A673 (cell line): ENCODE measurements around the gene SCGB1C1. TPM values are rescaled to one million over a fixed set of nuclear protein-coding genes. Genes with fewer than 3 reads are reported as not detected.

Experiments used
- BruUV-seq: library from RNA; stranded (reverse); fragments of 400-500 nt; replicated peaks from 2 replicates; lab custom pipeline; 2021; lab: Mats Ljungman, UMichigan
- CTCF ChIA-PET: fragments of 300-600 bp; sonication (Branson Sonifier 250); formaldehyde crosslinking; loops from one replicate; lab custom pipeline; 2022; ENCODE audit warnings: antibody characterized with exemption; lab: Charles Lee
- POLR2A ChIA-PET: fragments of 300-600 bp; sonication (Branson Sonifier 250); formaldehyde crosslinking; loops from one replicate; lab custom pipeline; 2022; ENCODE audit warnings: antibody characterized with exemption; ENCODE audit not compliant: low non-redundant PET; lab: Charles Lee
- DNase-seq: peaks from one replicate; pipeline ENCODE4 v3.0.0-alpha.2; 2015; ENCODE audit warnings: low spot score
- H3K27ac ChIP-seq: fragments of 200-600 bp; sonication (generic); 2 replicates; pipeline ENCODE4 v1.5.1; 2016; ENCODE audit warnings: mixed run types, low read depth, mild to moderate bottlenecking, mixed read lengths, antibody characterized with exemption, low read length; ENCODE audit not compliant: poor library complexity, severe bottlenecking
- H3K27me3 ChIP-seq: fragments of 200-600 bp; sonication (generic); replicated peaks from 2 replicates; pipeline ENCODE4 v1.6.1; 2017; ENCODE audit warnings: mixed run types, low read depth, mild to moderate bottlenecking, mixed read lengths, antibody characterized with exemption, low read length; ENCODE audit not compliant: insufficient read depth, poor library complexity
- H3K36me3 ChIP-seq: fragments of 200-600 bp; sonication (generic); 2 replicates; pipeline ENCODE4 v1.6.1; 2016; ENCODE audit warnings: mixed run types, mild to moderate bottlenecking, mixed read lengths, antibody characterized with exemption, low read length; ENCODE audit not compliant: insufficient read depth, poor library complexity, severe bottlenecking
- H3K4me1 ChIP-seq: fragments of 200-600 bp; sonication (generic); 2 replicates; pipeline ENCODE4 v1.6.1; 2017; ENCODE audit warnings: mixed run types, mild to moderate bottlenecking, mixed read lengths, antibody characterized with exemption, low read length; ENCODE audit not compliant: insufficient read depth, poor library complexity, severe bottlenecking
- H3K4me3 ChIP-seq: fragments of 200-600 bp; sonication (generic); 2 replicates; pipeline ENCODE4 v1.5.1; 2016; ENCODE audit warnings: low read depth, mixed run types, mild to moderate bottlenecking, mixed read lengths, low read length; ENCODE audit not compliant: poor library complexity, severe bottlenecking
- H3K9me3 ChIP-seq: fragments of 200-600 bp; sonication (generic); 2 replicates; pipeline ENCODE4 v1.6.1; 2016; ENCODE audit warnings: mixed run types, low read depth, mild to moderate bottlenecking, mixed read lengths, antibody characterized with exemption, low read length; ENCODE audit not compliant: poor library complexity, severe bottlenecking
- EZH2 ChIP-seq: fragments of 200-600 bp; sonication (generic); IDR thresholded peaks from 2 replicates; pipeline ENCODE4 v1.6.1; 2017; ENCODE audit warnings: borderline replicate concordance, low read depth, mild to moderate bottlenecking, mixed read lengths, antibody characterized with exemption, low read length; ENCODE audit not compliant: poor library complexity, severe bottlenecking
- intact Hi-C: fragments of 100-400 bp; cut with micrococcal nuclease; formaldehyde crosslinking; loops from one replicate; pipeline ENCODE4 v1.10.0; 2022; ENCODE audit not compliant: unreplicated experiment
- total RNA-seq: library from RNA; stranded (reverse); gene quantifications from 2 replicates; pipeline ENCODE4 v1.2.3, GENCODE V29; 2021
- TF ChIP-seq, protein P1 (sequence below): fragments of 300-800, 200-600 bp; sonication (generic); conservative IDR thresholded peaks from 2 replicates; pipeline ENCODE4 v1.5.1; 2017; ENCODE audit warnings: low read depth, mild to moderate bottlenecking, antibody characterized with exemption, low read length, moderate library complexity, mixed read lengths

Gene SCGB1C1
- total RNA-seq, 1 experiment from 2014 or later = not detected

GRCh38 chr11:197741-198235 lies 4.9 kb downstream of the SCGB1C1 start:
- Histone ChIP-seq H3K4me3 (no peak overlapping the region), H3K36me3 (no peaks in the 10 kb centered on the region), H3K9me3 (no peaks in the 10 kb centered on the region), H3K27me3 (no peaks in the 10 kb centered on the region), H3K4me1 (no peaks in the 10 kb centered on the region), H3K27ac (no peak overlapping the region)
- BruUV-seq = no TSS peak
- TF ChIP-seq, protein P1, sequence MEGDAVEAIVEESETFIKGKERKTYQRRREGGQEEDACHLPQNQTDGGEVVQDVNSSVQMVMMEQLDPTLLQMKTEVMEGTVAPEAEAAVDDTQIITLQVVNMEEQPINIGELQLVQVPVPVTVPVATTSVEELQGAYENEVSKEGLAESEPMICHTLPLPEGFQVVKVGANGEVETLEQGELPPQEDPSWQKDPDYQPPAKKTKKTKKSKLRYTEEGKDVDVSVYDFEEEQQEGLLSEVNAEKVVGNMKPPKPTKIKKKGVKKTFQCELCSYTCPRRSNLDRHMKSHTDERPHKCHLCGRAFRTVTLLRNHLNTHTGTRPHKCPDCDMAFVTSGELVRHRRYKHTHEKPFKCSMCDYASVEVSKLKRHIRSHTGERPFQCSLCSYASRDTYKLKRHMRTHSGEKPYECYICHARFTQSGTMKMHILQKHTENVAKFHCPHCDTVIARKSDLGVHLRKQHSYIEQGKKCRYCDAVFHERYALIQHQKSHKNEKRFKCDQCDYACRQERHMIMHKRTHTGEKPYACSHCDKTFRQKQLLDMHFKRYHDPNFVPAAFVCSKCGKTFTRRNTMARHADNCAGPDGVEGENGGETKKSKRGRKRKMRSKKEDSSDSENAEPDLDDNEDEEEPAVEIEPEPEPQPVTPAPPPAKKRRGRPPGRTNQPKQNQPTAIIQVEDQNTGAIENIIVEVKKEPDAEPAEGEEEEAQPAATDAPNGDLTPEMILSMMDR = no peak
- no peak for TF ChIP-seq EZH2
- POLR2A ChIA-PET = no interaction called here
- no peak for DNase-seq
- intact Hi-C loops = no loop called here
- CTCF ChIA-PET = no interaction called here

- Histone ChIP-seq H3K4me3 (no peak overlapping the region), H3K9me3 (no peaks in the 10 kb centered on the region), H3K4me1 (no peaks in the 10 kb centered on the region), H3K36me3 (no peaks in the 10 kb centered on the region), H3K27me3 (no peaks in the 10 kb centered on the region), H3K27ac (no peak overlapping the region)
- no peak for TF ChIP-seq EZH2
- TF ChIP-seq, protein P1 = no peak
- no peak for DNase-seq
- ChIA-PET CTCF (no interaction called here), POLR2A (no interaction called here)
- BruUV-seq = no TSS peak
- intact Hi-C loops = no loop called here
These were observed 5.4 kb downstream of the SCGB1C1 start for GRCh38 chr11:198236-198806.

GRCh38 chr11:199004-199581 lies 6.2 kb downstream of the SCGB1C1 start:
- DNase-seq = no peak
- Histone ChIP-seq H3K36me3 (no peaks in the 10 kb centered on the region), H3K4me3 (no peak overlapping the region), H3K4me1 (no peaks in the 10 kb centered on the region), H3K27ac (no peak overlapping the region), H3K27me3 (no peaks in the 10 kb centered on the region), H3K9me3 (no peaks in the 10 kb centered on the region)
- TF ChIP-seq EZH2 = no peak
- TF ChIP-seq, protein P1 = no peak
- ChIA-PET POLR2A (no interaction called here), CTCF (no interaction called here)
- intact Hi-C loops = no loop called here
- no TSS peak for BruUV-seq
